Esophagus squamous epithelium (tissue), 4 donors: Measurements from ENCODE around the gene PIGH.

Source experiments
- POLR2A ChIP-seq, 4 donors: fragments of 450-650 bp; IDR thresholded peaks; one replicate each; pipeline ENCODE4 v1.6.1; 2017; ENCODE audit warnings: antibody characterized with exemption in 4 of 4, mild to moderate bottlenecking in 4 of 4, moderate library complexity in 3 of 4
- TF ChIP-seq, protein P1 (sequence below), 6 experiments: fragments of 450-650 bp in 4 of 6; fragments of 200-600 bp in 2 of 6; sonication (generic) in 2 of 6; IDR thresholded peaks; one replicate each; pipeline ENCODE4 v1.5.1; 2016 to 2019; ENCODE audit warnings: antibody characterized with exemption in 6 of 6, mild to moderate bottlenecking in 4 of 6, moderate library complexity in 4 of 6

DNA sequence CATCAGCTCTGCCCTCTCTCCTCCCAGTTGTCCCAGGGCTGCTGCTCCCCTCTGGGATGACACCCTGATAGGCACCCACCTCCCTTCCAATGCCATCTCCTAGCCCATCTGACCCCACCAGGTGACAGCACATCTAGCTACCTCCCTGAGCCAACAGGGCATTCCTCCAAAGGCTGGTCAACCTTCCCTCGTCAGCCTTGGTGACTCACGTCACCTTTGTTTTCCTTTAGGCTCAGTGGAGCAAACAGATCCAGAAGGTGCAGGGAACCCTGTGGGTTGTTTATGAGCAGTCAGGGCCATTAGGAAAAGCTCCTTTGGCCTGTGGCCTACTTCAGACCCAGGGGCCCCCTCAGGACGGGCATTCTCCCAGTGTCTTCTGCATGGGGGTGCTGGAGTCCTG, 32.4 kb downstream of the PIGH start:
- TF ChIP-seq, protein P1, sequence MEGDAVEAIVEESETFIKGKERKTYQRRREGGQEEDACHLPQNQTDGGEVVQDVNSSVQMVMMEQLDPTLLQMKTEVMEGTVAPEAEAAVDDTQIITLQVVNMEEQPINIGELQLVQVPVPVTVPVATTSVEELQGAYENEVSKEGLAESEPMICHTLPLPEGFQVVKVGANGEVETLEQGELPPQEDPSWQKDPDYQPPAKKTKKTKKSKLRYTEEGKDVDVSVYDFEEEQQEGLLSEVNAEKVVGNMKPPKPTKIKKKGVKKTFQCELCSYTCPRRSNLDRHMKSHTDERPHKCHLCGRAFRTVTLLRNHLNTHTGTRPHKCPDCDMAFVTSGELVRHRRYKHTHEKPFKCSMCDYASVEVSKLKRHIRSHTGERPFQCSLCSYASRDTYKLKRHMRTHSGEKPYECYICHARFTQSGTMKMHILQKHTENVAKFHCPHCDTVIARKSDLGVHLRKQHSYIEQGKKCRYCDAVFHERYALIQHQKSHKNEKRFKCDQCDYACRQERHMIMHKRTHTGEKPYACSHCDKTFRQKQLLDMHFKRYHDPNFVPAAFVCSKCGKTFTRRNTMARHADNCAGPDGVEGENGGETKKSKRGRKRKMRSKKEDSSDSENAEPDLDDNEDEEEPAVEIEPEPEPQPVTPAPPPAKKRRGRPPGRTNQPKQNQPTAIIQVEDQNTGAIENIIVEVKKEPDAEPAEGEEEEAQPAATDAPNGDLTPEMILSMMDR (IDR thresholded peaks at IDR 0.05): no peak
- TF ChIP-seq POLR2A (IDR thresholded peaks at IDR 0.05): no peak
